HUES64 (cell line): ENCODE results near the gene A3GALT2.

Experiments used
- H3K27ac ChIP-seq: 2 replicates; pipeline ENCODE4 v1.7.0; 2013; ENCODE audit warnings: low read depth, low read length, inconsistent platforms
- H3K27me3 ChIP-seq: 2 replicates; pipeline ENCODE4 v1.6.1; 2013; ENCODE audit warnings: mild to moderate bottlenecking, low read length; ENCODE audit not compliant: insufficient read depth
- H3K36me3 ChIP-seq: 2 replicates; pipeline ENCODE4 v1.6.1; 2013; ENCODE audit warnings: mild to moderate bottlenecking, low read length; ENCODE audit not compliant: insufficient read depth
- H3K4me1 ChIP-seq: 2 replicates; pipeline ENCODE4 v1.6.1; 2013; ENCODE audit warnings: mild to moderate bottlenecking, low read length, moderate library complexity; ENCODE audit not compliant: insufficient read depth
- H3K4me3 ChIP-seq: 2 replicates; pipeline ENCODE4 v1.5.1; 2013; ENCODE audit warnings: mild to moderate bottlenecking, low read length, moderate library complexity
- H3K9ac ChIP-seq: 2 replicates; pipeline ENCODE4 v1.6.1; 2013; ENCODE audit warnings: mild to moderate bottlenecking, low read depth, low read length
- H3K9me3 ChIP-seq: 2 replicates; pipeline ENCODE4 v1.6.1; 2013; ENCODE audit warnings: low read depth, low read length; ENCODE audit not compliant: insufficient read depth
- WGBS: fragments of 150-250, 120-280 bp; methylation state at CpG from one replicate; pipeline ENCODE4 v1.1.7; 2013; ENCODE audit warnings: missing lambda C conversion rate; 5-methylcytosine and 5-hydroxymethylcytosine counted together

Gene A3GALT2

GRCh38 chr1:33363021-33363420 lies 42.1 kb upstream of the A3GALT2 start:
- H3K4me1 ChIP-seq: peaks cover 50% of the 10 kb centered on the region
- no peaks in the 10 kb centered on the region for H3K27me3 ChIP-seq
- no peaks in the 10 kb centered on the region; the same call in 1 of the 2 replicates for H3K36me3 ChIP-seq
- peak overlapping the region; percentile 90 for H3K27ac ChIP-seq
- no peaks in the 10 kb centered on the region for H3K9me3 ChIP-seq
- WGBS: 66% methylated on average over 5 of the region's 5 CpGs
- H3K9ac ChIP-seq: peak overlapping the region; percentile 74; the same call in 1 of the 2 replicates
- H3K4me3 ChIP-seq: peak overlapping the region; percentile 42; the same call in 1 of the 2 replicates

- Histone ChIP-seq H3K4me3 (no peak overlapping the region), H3K27me3 (no peaks in the 10 kb centered on the region), H3K4me1 (peaks cover 48% of the 10 kb centered on the region), H3K27ac (no peak overlapping the region), H3K9ac (no peak overlapping the region), H3K36me3 (no peaks in the 10 kb centered on the region; the same call in 1 of the 2 replicates), H3K9me3 (no peaks in the 10 kb centered on the region)
- 83% methylated on average over 10 of the region's 11 CpGs for WGBS
Measured at GRCh38 chr1:33361532-33362235, 40.8 kb upstream of the A3GALT2 start.

GRCh38 chr1:33360367-33360766 lies 39.5 kb upstream of the A3GALT2 start:
- WGBS: 92% methylated on average over 1 of the region's 1 CpG

GRCh38 chr1:33359931-33360330 lies 39.0 kb upstream of the A3GALT2 start:
- no peak overlapping the region for H3K9ac ChIP-seq
- WGBS: 91% methylated on average over 2 of the region's 2 CpGs
- H3K4me1 ChIP-seq: peaks cover 42% of the 10 kb centered on the region
- no peak overlapping the region for H3K27ac ChIP-seq
- no peaks in the 10 kb centered on the region for H3K9me3 ChIP-seq
- H3K27me3 ChIP-seq: no peaks in the 10 kb centered on the region; the same call in 1 of the 2 replicates
- H3K36me3 ChIP-seq: no peaks in the 10 kb centered on the region
- no peak overlapping the region for H3K4me3 ChIP-seq

More at GRCh38 chr1:33360367-33360766, 39.5 kb upstream of the A3GALT2 start:
- Histone ChIP-seq H3K27me3 (no peaks in the 10 kb centered on the region), H3K9me3 (no peaks in the 10 kb centered on the region), H3K9ac (no peak overlapping the region), H3K27ac (no peak overlapping the region), H3K36me3 (no peaks in the 10 kb centered on the region), H3K4me1 (peaks cover 46% of the 10 kb centered on the region), H3K4me3 (no peak overlapping the region)

- Histone ChIP-seq H3K27me3 (peaks cover 6% of the 10 kb centered on the region; the same call in 1 of the 2 replicates), H3K27ac (no peak overlapping the region), H3K4me3 (no peak overlapping the region), H3K9me3 (no peaks in the 10 kb centered on the region), H3K36me3 (no peaks in the 10 kb centered on the region), H3K9ac (no peak overlapping the region), H3K4me1 (peaks cover 32% of the 10 kb centered on the region)
- 91% methylated on average over 3 of the region's 3 CpGs for WGBS
Measured at GRCh38 chr1:33358795-33359503, 38.1 kb upstream of the A3GALT2 start.

- Histone ChIP-seq H3K27ac (no peak overlapping the region), H3K36me3 (no peaks in the 10 kb centered on the region), H3K27me3 (peaks cover 11% of the 10 kb centered on the region), H3K4me3 (no peak overlapping the region), H3K9ac (no peak overlapping the region), H3K4me1 (peaks cover 26% of the 10 kb centered on the region), H3K9me3 (no peaks in the 10 kb centered on the region)
- WGBS: 89% methylated on average over 4 of the region's 4 CpGs
Measured at GRCh38 chr1:33358114-33358794, 37.4 kb upstream of the A3GALT2 start.

- no peaks in the 10 kb centered on the region for H3K9me3 ChIP-seq
- peaks cover 22% of the 10 kb centered on the region for H3K27me3 ChIP-seq
- H3K4me3 ChIP-seq: no peak overlapping the region
- H3K36me3 ChIP-seq: no peaks in the 10 kb centered on the region
- H3K9ac ChIP-seq: no peak overlapping the region
- H3K27ac ChIP-seq: no peak overlapping the region
- peaks cover 15% of the 10 kb centered on the region; the same call in 1 of the 2 replicates for H3K4me1 ChIP-seq
- 90% methylated on average over 5 of the region's 5 CpGs for WGBS
Measured at GRCh38 chr1:33357099-33357498, 36.2 kb upstream of the A3GALT2 start.

GRCh38 chr1:33354707-33355316 lies 33.9 kb upstream of the A3GALT2 start:
- no peak overlapping the region for H3K27ac ChIP-seq
- no peaks in the 10 kb centered on the region for H3K36me3 ChIP-seq
- H3K9ac ChIP-seq: no peak overlapping the region
- no peak overlapping the region for H3K4me3 ChIP-seq
- H3K27me3 ChIP-seq: peaks cover 45% of the 10 kb centered on the region
- no peaks in the 10 kb centered on the region for H3K9me3 ChIP-seq
- 0 out of 2 replicates have a peak, but pooled peaks cover 4% of the 10 kb centered on the region for H3K4me1 ChIP-seq
- WGBS: 95% methylated on average over 16 of the region's 16 CpGs

GRCh38 chr1:33353531-33353930 lies 32.6 kb upstream of the A3GALT2 start:
- Histone ChIP-seq H3K4me3 (no peak overlapping the region), H3K9ac (no peak overlapping the region), H3K9me3 (no peaks in the 10 kb centered on the region), H3K36me3 (no peaks in the 10 kb centered on the region), H3K4me1 (peaks cover 5% of the 10 kb centered on the region), H3K27me3 (peaks cover 54% of the 10 kb centered on the region), H3K27ac (no peak overlapping the region)
- 89% methylated on average over 5 of the region's 5 CpGs for WGBS

- Histone ChIP-seq H3K27me3 (peaks cover 75% of the 10 kb centered on the region), H3K4me3 (no peak overlapping the region), H3K9me3 (no peaks in the 10 kb centered on the region), H3K9ac (no peak overlapping the region), H3K27ac (no peak overlapping the region), H3K36me3 (no peaks in the 10 kb centered on the region), H3K4me1 (peaks cover 27% of the 10 kb centered on the region)
- 95% methylated on average over 6 of the region's 6 CpGs for WGBS
Measured at GRCh38 chr1:33351281-33351660, 30.4 kb upstream of the A3GALT2 start.
